HAP-1 (cell line): ENCODE results near the gene CD72.

Source experiments
- DNase-seq, 2 experiments: peaks; one replicate each; pipeline ENCODE4 v3.0.0-alpha.2; 2016 to 2020; ENCODE audit warnings: low spot score in 2 of 2
- H3K27me3 ChIP-seq: fragments of 250-450 bp; sonication (Bioruptor Pico); 2 replicates; pipeline ENCODE4 v1.5.1; 2020; ENCODE audit warnings: low read depth, mild to moderate bottlenecking, moderate library complexity
- H3K36me3 ChIP-seq: fragments of 250-450 bp; sonication (Bioruptor Pico); replicated peaks from 2 replicates; pipeline ENCODE4 v1.5.1; 2020; ENCODE audit warnings: mild to moderate bottlenecking
- H3K4me1 ChIP-seq: fragments of 250-450 bp; sonication (Bioruptor Pico); 2 replicates; pipeline ENCODE4 v1.5.1; 2020; ENCODE audit warnings: mild to moderate bottlenecking
- H3K4me3 ChIP-seq: fragments of 250-450 bp; sonication (Bioruptor Pico); 2 replicates; pipeline ENCODE4 v1.5.1; 2020; ENCODE audit warnings: mild to moderate bottlenecking, moderate library complexity
- H3K9me3 ChIP-seq: fragments of 250-450 bp; sonication (Bioruptor Pico); 2 replicates; pipeline ENCODE4 v1.5.1; 2020; ENCODE audit warnings: mild to moderate bottlenecking, moderate library complexity
- in situ Hi-C: fragments of 300-500 bp; cut with MboI; formaldehyde crosslinking; loops from 3 replicates; pipeline ENCODE4 v1.14.3; 2020; ENCODE audit warnings: low sequenced_read_pairs, inconsistent platforms, mixed read lengths

The CD72 gene

GRCh38 chr9:35618325-35618727 is at the start of gene CD72:
TSS of gene CD72 (minus strand) at chr9:35618413. CDS start at chr9:35618303, 110 bp downstream.
- Histone ChIP-seq H3K36me3 (no peaks in the 10 kb centered on the region), H3K4me3 (no peak within 1 kb of the TSS), H3K27me3 (peaks cover 14% of the 10 kb centered on the region; the same call in 1 of the 2 replicates), H3K4me1 (no peaks in the 10 kb centered on the region), H3K9me3 (no peaks in the 10 kb centered on the region)
- DNase-seq: no peak
- in situ Hi-C loops: no loop called here

DNA sequence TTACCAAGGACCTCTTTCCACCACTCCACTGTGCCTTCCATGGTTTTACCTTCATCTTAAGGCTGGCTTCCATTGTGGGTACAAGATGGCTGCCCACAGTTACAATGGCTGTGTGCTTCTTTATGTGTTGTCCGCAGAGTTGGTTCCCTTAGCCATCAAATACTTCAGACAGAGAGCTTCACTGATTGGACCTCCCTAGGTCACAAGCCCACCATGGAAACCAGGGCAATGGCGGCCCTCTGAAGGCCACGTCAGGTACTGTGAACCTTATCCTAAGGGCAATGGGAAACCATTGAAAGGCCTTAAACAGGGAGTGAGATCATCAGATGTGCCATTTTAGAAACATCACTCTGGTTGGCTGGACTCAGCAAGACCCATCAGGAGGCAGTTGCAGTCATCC is 49.7 kb upstream of the CD72 start:
- DNase-seq: no peak
- in situ Hi-C loops: no loop called here
- Histone ChIP-seq H3K36me3 (peaks cover 10% of the 10 kb centered on the region), H3K27me3 (no peaks in the 10 kb centered on the region), H3K4me1 (peaks cover 15% of the 10 kb centered on the region), H3K4me3 (no peak overlapping the region), H3K9me3 (no peaks in the 10 kb centered on the region)

GRCh38 chr9:35666549-35666948 is 48.3 kb upstream of the CD72 start:
- Histone ChIP-seq H3K36me3 (peaks cover 24% of the 10 kb centered on the region), H3K27me3 (no peaks in the 10 kb centered on the region), H3K9me3 (no peaks in the 10 kb centered on the region), H3K4me1 (peaks cover 15% of the 10 kb centered on the region), H3K4me3 (no peak overlapping the region)
- in situ Hi-C loops: no loop called here
- no peak for DNase-seq

DNA sequence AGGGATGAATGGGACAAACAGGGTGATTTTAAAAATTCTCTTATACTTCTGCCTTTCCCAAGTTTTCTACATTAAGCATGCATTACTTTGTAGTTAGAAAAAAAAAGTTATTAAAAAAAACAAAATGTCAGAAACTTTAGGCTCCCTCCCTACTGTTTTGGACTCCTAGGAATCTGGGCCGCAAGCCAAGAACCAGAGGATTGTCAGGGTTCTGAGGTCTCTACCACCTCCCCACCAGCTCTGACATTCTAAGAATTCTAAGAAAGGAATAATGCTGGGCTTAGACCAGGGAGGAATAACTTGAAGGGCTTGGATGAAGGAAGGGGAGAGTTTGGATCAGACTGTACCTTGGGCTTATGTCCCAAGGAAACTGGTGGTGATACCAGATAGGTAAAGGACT is 47.8 kb upstream of the CD72 start:
- H3K4me3 ChIP-seq: no peak overlapping the region
- H3K4me1 ChIP-seq: peaks cover 15% of the 10 kb centered on the region
- no peak for DNase-seq
- in situ Hi-C loops: no loop called here
- H3K36me3 ChIP-seq: peaks cover 29% of the 10 kb centered on the region
- no peaks in the 10 kb centered on the region for H3K9me3 ChIP-seq
- H3K27me3 ChIP-seq: no peaks in the 10 kb centered on the region

DNA sequence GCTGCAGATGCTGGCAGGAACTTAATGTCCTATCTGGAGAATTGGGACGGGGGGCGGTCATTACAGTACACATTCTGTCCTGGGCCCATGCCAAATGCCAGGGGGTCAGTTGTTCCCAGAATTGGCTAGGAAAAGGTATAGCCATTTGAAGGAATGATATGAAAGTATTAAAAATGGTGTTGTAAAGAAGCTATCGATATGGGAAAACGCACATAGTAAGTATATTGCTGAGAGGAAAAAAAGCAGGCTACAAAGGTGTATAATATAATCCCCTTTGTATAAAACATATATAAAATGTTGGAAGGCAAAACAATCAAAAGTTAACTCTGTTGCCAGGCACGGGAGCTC is 47.2 kb upstream of the CD72 start:
- no peaks in the 10 kb centered on the region for H3K9me3 ChIP-seq
- no peaks in the 10 kb centered on the region for H3K27me3 ChIP-seq
- H3K36me3 ChIP-seq: peaks cover 35% of the 10 kb centered on the region
- peaks cover 15% of the 10 kb centered on the region for H3K4me1 ChIP-seq
- DNase-seq: no peak
- H3K4me3 ChIP-seq: peak overlapping the region; percentile 74
- in situ Hi-C loops: no loop called here

- H3K9me3 ChIP-seq: no peaks in the 10 kb centered on the region
- peak; percentile 83 to 89 for DNase-seq
- in situ Hi-C loops: no loop called here
- no peaks in the 10 kb centered on the region for H3K27me3 ChIP-seq
- H3K4me3 ChIP-seq: peak within 1 kb of the TSS; percentile 74
- H3K4me1 ChIP-seq: peaks cover 15% of the 10 kb centered on the region
- peaks cover 39% of the 10 kb centered on the region for H3K36me3 ChIP-seq
These were observed 46.6 kb upstream of the CD72 start, which contains the start of gene ARHGEF39 for GRCh38 chr9:35664531-35665470. TSS of gene ARHGEF39 (minus strand) at chr9:35665195. CDS start at chr9:35665169, 26 bp downstream.

DNA sequence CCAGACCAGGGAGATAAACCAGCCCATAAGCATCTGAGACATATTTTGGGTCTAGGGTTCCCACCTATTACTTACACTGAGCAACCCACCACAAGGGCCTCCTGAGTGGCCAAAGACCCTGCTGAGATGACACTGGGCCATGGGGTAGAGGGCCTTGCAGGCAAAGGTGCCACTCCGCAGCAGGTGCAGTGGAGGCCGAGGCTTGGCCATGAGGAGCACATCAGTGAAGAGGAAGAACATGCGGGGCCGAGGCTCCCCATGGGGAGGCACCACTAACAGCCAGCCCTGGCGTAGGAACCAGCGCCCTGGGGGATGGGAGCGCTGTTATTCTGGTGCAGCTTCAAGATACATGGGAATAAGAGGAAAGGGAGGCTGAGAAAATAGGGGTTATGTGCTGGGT is 44.2 kb upstream of the CD72 start:
- Histone ChIP-seq H3K4me1 (peaks cover 18% of the 10 kb centered on the region), H3K9me3 (no peaks in the 10 kb centered on the region), H3K27me3 (no peaks in the 10 kb centered on the region), H3K4me3 (no peak overlapping the region), H3K36me3 (peaks cover 40% of the 10 kb centered on the region)
- DNase-seq: no peak
- in situ Hi-C loops: no loop called here

GRCh38 chr9:35661756-35662350 is 43.6 kb upstream of the CD72 start:
- H3K4me1 ChIP-seq: peaks cover 24% of the 10 kb centered on the region
- peaks cover 40% of the 10 kb centered on the region for H3K36me3 ChIP-seq
- in situ Hi-C loops: no loop called here
- DNase-seq: no peak
- H3K27me3 ChIP-seq: no peaks in the 10 kb centered on the region
- H3K9me3 ChIP-seq: no peaks in the 10 kb centered on the region
- no peak overlapping the region for H3K4me3 ChIP-seq

- H3K4me1 ChIP-seq: peaks cover 25% of the 10 kb centered on the region
- DNase-seq: no peak
- H3K36me3 ChIP-seq: peaks cover 40% of the 10 kb centered on the region
- H3K27me3 ChIP-seq: no peaks in the 10 kb centered on the region
- no peaks in the 10 kb centered on the region for H3K9me3 ChIP-seq
- H3K4me3 ChIP-seq: no peak overlapping the region
- in situ Hi-C loops: no loop called here
These were observed 42.8 kb upstream of the CD72 start for GRCh38 chr9:35660966-35661415.

DNA sequence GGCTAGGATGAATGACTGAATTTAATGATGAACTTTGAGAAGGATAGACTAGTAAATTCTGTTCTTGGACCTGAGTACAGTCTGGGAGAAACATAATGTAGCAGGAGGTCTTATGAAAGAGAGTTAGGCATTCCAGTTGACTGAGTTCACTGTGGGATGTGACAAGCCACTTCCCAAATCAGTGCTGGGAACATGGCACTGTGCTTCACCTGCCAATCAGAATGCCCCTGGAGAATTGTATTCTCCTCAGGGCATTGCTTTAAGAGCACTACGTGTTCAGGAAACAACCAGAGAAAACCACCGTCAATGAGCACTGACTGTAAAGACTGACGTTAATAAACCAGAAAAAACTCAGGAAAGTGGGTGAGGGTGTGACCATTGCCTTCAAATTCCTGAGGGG is 41.1 kb upstream of the CD72 start:
- in situ Hi-C loops: no loop called here
- DNase-seq: no peak
- Histone ChIP-seq H3K4me3 (peak overlapping the region; percentile 77), H3K36me3 (peaks cover 40% of the 10 kb centered on the region), H3K27me3 (no peaks in the 10 kb centered on the region), H3K4me1 (peaks cover 20% of the 10 kb centered on the region), H3K9me3 (no peaks in the 10 kb centered on the region)

- peak in 1 of 2 experiments; percentile 38 for DNase-seq
- H3K4me3 ChIP-seq: peak overlapping the region; percentile 77
- H3K27me3 ChIP-seq: no peaks in the 10 kb centered on the region
- H3K36me3 ChIP-seq: peaks cover 39% of the 10 kb centered on the region
- H3K9me3 ChIP-seq: no peaks in the 10 kb centered on the region
- in situ Hi-C loops: no loop called here
- peaks cover 17% of the 10 kb centered on the region for H3K4me1 ChIP-seq
These were observed 40.7 kb upstream of the CD72 start for GRCh38 chr9:35658968-35659220.

DNA sequence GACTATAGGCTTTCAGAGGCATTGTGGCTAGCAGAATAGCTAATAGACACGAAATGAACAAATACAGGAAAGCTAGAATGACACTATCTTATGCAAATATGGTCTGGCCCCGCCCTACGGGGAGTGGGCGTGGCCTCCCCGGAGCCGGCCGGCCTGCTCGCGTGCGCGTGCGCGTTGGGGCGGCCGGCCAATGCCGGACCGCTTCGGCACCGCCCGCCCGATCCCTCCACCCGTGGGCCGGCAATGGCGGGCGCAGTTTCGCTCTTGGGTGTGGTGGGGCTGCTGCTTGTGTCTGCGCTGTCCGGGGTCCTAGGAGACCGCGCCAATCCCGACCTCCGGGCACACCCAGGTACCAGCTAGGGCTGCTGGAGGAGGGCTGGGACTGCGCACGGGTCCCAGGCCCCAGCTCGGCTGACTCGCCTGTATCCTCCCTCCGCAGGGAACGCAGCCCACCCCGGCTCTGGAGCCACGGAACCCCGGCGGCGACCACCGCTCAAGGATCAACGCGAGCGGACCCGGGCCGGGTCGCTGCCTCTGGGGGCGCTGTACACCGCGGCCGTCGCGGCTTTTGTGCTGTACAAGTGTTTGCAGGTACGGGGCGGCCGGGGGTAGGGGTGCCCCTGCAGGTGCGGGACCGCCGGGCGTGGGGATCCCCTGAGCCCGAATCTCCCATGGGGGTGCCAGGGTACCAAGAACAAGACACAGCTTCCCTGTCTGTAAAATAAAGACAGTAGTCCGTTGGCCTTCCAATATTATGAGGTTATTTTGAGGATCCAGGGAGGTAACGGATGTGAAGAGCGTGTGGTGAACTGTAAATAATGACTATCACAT is 40.1 kb upstream of the CD72 start, which contains the start of gene CCDC107:
CCDC107 (plus strand) TSS at position 156 of the 831 bp plus-strand sequence; CDS start at position 244, 88 bp downstream.
- peak within 1 kb of the TSS; percentile 77 for H3K4me3 ChIP-seq
- H3K4me1 ChIP-seq: peaks cover 11% of the 10 kb centered on the region
- in situ Hi-C loops: no loop called here
- H3K9me3 ChIP-seq: no peaks in the 10 kb centered on the region
- H3K27me3 ChIP-seq: no peaks in the 10 kb centered on the region
- DNase-seq: peak; percentile 80 to 89
- peaks cover 34% of the 10 kb centered on the region for H3K36me3 ChIP-seq

DNA sequence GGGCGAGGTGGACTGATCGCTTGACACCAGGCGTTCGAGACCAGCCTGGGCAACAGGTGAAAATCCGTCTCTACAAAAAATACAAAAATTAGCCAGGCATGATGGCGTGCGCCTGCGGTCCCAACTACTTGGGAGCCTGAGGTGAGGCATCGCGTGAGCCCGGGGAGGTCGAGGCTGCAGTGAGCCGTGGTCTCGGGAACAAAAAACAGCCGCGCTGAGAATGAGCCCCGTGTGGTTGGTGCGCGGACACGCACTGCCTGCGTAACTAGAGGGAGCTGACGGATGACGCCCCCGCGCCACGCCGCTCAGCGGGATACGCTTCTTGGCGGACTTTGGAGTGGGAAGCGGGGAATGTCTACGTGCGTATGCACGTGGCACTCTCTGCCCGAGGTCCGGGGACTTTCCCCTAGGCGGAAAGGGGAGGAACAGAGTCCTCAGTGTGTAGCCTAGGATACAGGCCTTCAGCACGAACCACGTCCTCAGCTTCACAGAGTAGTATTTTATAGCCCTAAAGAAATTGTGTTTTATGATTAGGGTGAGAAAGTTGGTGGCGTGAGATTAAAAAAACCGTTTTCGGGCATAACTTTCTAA is 39.4 kb upstream of the CD72 start, which contains the start of gene RMRP:
RMRP (minus strand) TSS at position 474 of the 591 bp plus-strand sequence.
- no peaks in the 10 kb centered on the region for H3K27me3 ChIP-seq
- H3K4me1 ChIP-seq: peaks cover 10% of the 10 kb centered on the region
- in situ Hi-C loops: no loop called here

More for the DNA sequence above, 39.4 kb upstream of the CD72 start, which contains the start of gene RMRP:
- peak within 1 kb of the TSS; percentile 77 for H3K4me3 ChIP-seq
- H3K9me3 ChIP-seq: no peaks in the 10 kb centered on the region
- H3K36me3 ChIP-seq: peaks cover 27% of the 10 kb centered on the region
- peak; percentile 98 to 99 for DNase-seq
